Sigmoid colon (tissue), 4 donors: Measurements from ENCODE around the gene KDF1.

ENCODE experiments used
- CTCF ChIP-seq, 4 experiments: fragments of 450-650 bp in 3 of 4; fragments of 200-600 bp in 1 of 4; IDR thresholded peaks; one replicate each; pipeline ENCODE4 v1.5.1; 2016 to 2019; ENCODE audit warnings: antibody characterized with exemption in 4 of 4, mild to moderate bottlenecking in 3 of 4, moderate library complexity in 2 of 4
- POLR2A ChIP-seq, 2 donors: fragments of 450-650 bp; IDR thresholded peaks; one replicate each; pipeline ENCODE4 v1.6.1; 2016; ENCODE audit warnings: antibody characterized with exemption in 2 of 2, mild to moderate bottlenecking in 2 of 2, moderate library complexity in 2 of 2
- POLR2AphosphoS5 ChIP-seq, 4 donors: sonication (generic); formaldehyde crosslinking; IDR thresholded peaks; one replicate each; pipeline ENCODE4 v1.6.1; 2017; ENCODE audit warnings: antibody characterized with exemption in 4 of 4

- no peak for TF ChIP-seq POLR2AphosphoS5 (IDR thresholded peaks at IDR 0.05)
- no peak for TF ChIP-seq CTCF (IDR thresholded peaks at IDR 0.05)
- TF ChIP-seq POLR2A (IDR thresholded peaks at IDR 0.05) = no peak
These were observed 14.0 kb downstream of the KDF1 start for GRCh38 chr1:26946270-26946669.
